PFSK-1 (cell line): ENCODE results near the gene ASCL3.

Experiments used
- POLR2AphosphoS5 ChIP-seq: IDR thresholded peaks from 2 replicates; pipeline ENCODE4 v1.6.1; 2012; ENCODE audit warnings: low read depth, mild to moderate bottlenecking, control low read depth, low read length, moderate library complexity
- TAF1 ChIP-seq: IDR thresholded peaks from 2 replicates; pipeline ENCODE4 v1.6.1; 2012; ENCODE audit warnings: low read length, control low read depth, borderline replicate concordance; ENCODE audit not compliant: insufficient read depth
- TF ChIP-seq, protein P1 (sequence below), 2 experiments: IDR thresholded peaks; 2 replicates each; pipeline versions ENCODE4 v1.6.1 to v1.8.0; 2011 to 2012; ENCODE audit warnings: low read depth in 2 of 2, low read length in 2 of 2, control low read depth in 1 of 2, inconsistent platforms in 1 of 2, mild to moderate bottlenecking in 1 of 2, moderate library complexity in 1 of 2; ENCODE audit not compliant: insufficient read depth in 1 of 2

DNA sequence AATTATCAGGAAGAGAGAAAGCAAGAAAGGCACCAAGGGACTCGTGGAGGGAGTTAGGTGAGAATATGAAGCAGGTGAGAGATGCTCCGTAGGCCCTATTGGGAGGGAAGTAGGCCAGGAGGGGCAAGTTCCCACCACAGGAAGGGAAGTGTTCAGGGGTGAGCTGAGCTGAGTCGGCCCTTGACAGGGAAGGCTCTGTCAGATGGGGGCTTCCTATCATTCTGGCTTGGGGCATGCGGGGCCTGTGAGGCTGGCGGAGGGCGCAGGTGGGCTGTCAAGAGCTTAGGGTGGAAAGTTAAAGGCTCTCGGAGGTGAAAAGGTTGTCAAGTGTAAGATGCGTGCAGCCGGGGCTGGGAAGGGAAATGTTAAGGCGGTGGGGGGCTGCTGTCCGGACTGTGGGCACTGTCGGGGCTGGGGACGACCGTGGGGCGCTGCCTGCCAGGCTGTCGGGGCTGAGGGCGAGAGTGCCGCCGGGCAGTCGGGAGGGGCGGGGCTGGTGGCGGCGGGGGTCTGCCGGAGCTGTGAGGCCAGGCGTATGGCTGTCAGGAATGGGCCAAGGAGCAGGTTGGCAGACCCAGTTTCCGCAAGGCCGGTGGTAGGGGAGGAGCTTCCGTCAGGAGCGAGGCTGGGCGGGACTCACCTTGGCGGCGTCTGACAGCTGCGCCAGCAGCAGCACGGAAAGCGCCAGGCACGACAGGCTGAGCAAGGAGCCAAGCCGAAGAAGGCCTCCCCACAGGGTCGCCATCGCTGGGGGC, 20.9 kb upstream of the ASCL3 start:
- TF ChIP-seq TAF1 (no peak), POLR2AphosphoS5 (no peak)
- TF ChIP-seq, protein P1, sequence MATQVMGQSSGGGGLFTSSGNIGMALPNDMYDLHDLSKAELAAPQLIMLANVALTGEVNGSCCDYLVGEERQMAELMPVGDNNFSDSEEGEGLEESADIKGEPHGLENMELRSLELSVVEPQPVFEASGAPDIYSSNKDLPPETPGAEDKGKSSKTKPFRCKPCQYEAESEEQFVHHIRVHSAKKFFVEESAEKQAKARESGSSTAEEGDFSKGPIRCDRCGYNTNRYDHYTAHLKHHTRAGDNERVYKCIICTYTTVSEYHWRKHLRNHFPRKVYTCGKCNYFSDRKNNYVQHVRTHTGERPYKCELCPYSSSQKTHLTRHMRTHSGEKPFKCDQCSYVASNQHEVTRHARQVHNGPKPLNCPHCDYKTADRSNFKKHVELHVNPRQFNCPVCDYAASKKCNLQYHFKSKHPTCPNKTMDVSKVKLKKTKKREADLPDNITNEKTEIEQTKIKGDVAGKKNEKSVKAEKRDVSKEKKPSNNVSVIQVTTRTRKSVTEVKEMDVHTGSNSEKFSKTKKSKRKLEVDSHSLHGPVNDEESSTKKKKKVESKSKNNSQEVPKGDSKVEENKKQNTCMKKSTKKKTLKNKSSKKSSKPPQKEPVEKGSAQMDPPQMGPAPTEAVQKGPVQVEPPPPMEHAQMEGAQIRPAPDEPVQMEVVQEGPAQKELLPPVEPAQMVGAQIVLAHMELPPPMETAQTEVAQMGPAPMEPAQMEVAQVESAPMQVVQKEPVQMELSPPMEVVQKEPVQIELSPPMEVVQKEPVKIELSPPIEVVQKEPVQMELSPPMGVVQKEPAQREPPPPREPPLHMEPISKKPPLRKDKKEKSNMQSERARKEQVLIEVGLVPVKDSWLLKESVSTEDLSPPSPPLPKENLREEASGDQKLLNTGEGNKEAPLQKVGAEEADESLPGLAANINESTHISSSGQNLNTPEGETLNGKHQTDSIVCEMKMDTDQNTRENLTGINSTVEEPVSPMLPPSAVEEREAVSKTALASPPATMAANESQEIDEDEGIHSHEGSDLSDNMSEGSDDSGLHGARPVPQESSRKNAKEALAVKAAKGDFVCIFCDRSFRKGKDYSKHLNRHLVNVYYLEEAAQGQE (IDR thresholded peaks at IDR 0.05; ENCODE audit: insufficient read depth in 1 of 2, low read depth in 2 of 2, low read length in 2 of 2), result no peak
